Hepatocyte (in vitro differentiated cells): ENCODE results near the gene GRK2. TPM values are rescaled to one million over a fixed set of nuclear protein-coding genes. Genes with fewer than 3 reads are reported as not detected.

Experiments
- DNase-seq: peaks from one replicate; pipeline ENCODE4 v3.0.0-alpha.2; 2016; ENCODE audit warnings: low spot score
- H2AFZ ChIP-seq: fragments of 200-600 bp; sonication (generic); 2 replicates; pipeline ENCODE4 v1.6.0; 2016; ENCODE audit warnings: antibody characterized with exemption, mild to moderate bottlenecking
- H3K27ac ChIP-seq: fragments of 200-600 bp; sonication (generic); 2 replicates; pipeline ENCODE4 v1.5.1; 2016; ENCODE audit warnings: mild to moderate bottlenecking
- H3K27me3 ChIP-seq: fragments of 200-600 bp; sonication (generic); 2 replicates; pipeline ENCODE4 v1.6.1; 2016
- H3K36me3 ChIP-seq: fragments of 200-600 bp; sonication (generic); replicated peaks from 2 replicates; pipeline ENCODE4 v1.5.1; 2016; ENCODE audit warnings: low read depth; ENCODE audit not compliant: insufficient read depth
- H3K4me1 ChIP-seq: fragments of 200-600 bp; sonication (generic); 2 replicates; pipeline ENCODE4 v1.5.1; 2016; ENCODE audit warnings: mild to moderate bottlenecking, moderate library complexity; ENCODE audit not compliant: insufficient read depth
- H3K4me2 ChIP-seq: fragments of 200-600 bp; sonication (generic); 2 replicates; pipeline ENCODE4 v1.6.0; 2016
- H3K4me3 ChIP-seq: fragments of 200-600 bp; sonication (generic); 2 replicates; pipeline ENCODE4 v1.5.1; 2016; ENCODE audit warnings: mild to moderate bottlenecking
- H3K79me2 ChIP-seq: fragments of 200-600 bp; sonication (generic); 2 replicates; pipeline ENCODE4 v1.6.0; 2017; ENCODE audit warnings: mild to moderate bottlenecking
- H3K9me2 ChIP-seq: fragments of 200-600 bp; sonication (generic); replicated peaks from 2 replicates; pipeline ENCODE4 v1.6.0; 2017; ENCODE audit warnings: mild to moderate bottlenecking; ENCODE audit not compliant: insufficient read depth
- H3K9me3 ChIP-seq: fragments of 200-600 bp; sonication (generic); 2 replicates; pipeline ENCODE4 v1.5.1; 2016; ENCODE audit warnings: low read depth, mild to moderate bottlenecking
- H4K20me1 ChIP-seq: fragments of 200-600 bp; sonication (generic); 2 replicates; pipeline ENCODE4 v1.6.0; 2016; ENCODE audit warnings: mild to moderate bottlenecking; ENCODE audit not compliant: insufficient read depth, poor library complexity, severe bottlenecking
- EZH2 ChIP-seq: fragments of 200-600 bp; sonication (generic); IDR thresholded peaks from 2 replicates; pipeline ENCODE4 v1.6.1; 2016; ENCODE audit warnings: antibody characterized with exemption, mild to moderate bottlenecking, borderline replicate concordance
- EZH2phosphoT487 ChIP-seq: fragments of 200-600 bp; sonication (generic); IDR thresholded peaks from one replicate; pipeline ENCODE4 v1.6.1; 2018; ENCODE audit warnings: antibody characterized with exemption, mild to moderate bottlenecking, low read depth, moderate library complexity; ENCODE audit not compliant: unreplicated experiment, severe bottlenecking
- WGBS: methylation state at CpG from one replicate; pipeline ENCODE4 v1.1.6; 2016; ENCODE audit warnings: low lambda C conversion rate; ENCODE audit errors: missing lambda C conversion rate; 5-methylcytosine and 5-hydroxymethylcytosine counted together
- polyA plus RNA-seq: library from polyadenylated mRNA; unstranded; fragments of >200 nt; fragmentation: Nextera tagmentation; extraction: Ambion mirVana; gene quantifications from 2 replicates; pipeline ENCODE4 v1.2.1, GENCODE V29; 2016
- total RNA-seq: library from RNA; depleted of rRNA; stranded (reverse); fragments of >200 nt; gene quantifications from 2 replicates; pipeline ENCODE4 v1.2.3, GENCODE V29; 2014
- TF ChIP-seq, protein P1 (sequence below): fragments of 200-600 bp; sonication (generic); IDR thresholded peaks from 2 replicates; pipeline ENCODE4 v1.5.1; 2016; ENCODE audit warnings: antibody characterized with exemption, mild to moderate bottlenecking; ENCODE audit not compliant: poor library complexity

The GRK2 gene
- total and polyA plus RNA-seq, 2 experiments from 2014 or later = 41.4 to 59.6 TPM

DNA sequence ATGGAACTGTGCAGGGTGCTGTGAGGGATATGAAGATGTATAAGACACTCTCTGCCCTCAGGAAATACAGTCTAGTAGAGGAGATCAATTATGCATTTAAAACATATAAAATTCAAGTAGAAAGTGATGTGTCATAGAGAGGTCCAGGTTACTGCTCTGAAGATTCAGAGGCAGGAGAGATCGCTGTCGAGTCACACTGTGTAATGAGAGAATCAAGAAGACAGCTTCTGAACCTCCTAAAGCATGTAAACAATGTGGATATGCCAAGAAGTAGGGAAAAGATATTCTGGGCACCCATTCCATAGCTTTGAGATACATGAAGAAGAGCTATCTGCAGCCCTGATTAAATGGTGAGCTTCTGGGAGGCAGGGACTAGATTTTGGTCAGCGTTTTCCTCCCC is 53.7 kb downstream of the GRK2 start:
- Histone ChIP-seq H3K9me2 (no peaks in the 10 kb centered on the region), H2AFZ (no peak overlapping the region), H3K4me1 (peaks cover 3% of the 10 kb centered on the region), H4K20me1 (no peaks in the 10 kb centered on the region), H3K36me3 (no peaks in the 10 kb centered on the region), H3K4me3 (no peak overlapping the region), H3K4me2 (no peak overlapping the region), H3K79me2 (peaks cover 15% of the 10 kb centered on the region), H3K27ac (no peak overlapping the region), H3K27me3 (no peaks in the 10 kb centered on the region), H3K9me3 (no peaks in the 10 kb centered on the region)
- WGBS = 87% methylated on average over 3 of the region's 3 CpGs
- TF ChIP-seq EZH2 = no peak
- no peak for TF ChIP-seq EZH2phosphoT487
- TF ChIP-seq, protein P1, sequence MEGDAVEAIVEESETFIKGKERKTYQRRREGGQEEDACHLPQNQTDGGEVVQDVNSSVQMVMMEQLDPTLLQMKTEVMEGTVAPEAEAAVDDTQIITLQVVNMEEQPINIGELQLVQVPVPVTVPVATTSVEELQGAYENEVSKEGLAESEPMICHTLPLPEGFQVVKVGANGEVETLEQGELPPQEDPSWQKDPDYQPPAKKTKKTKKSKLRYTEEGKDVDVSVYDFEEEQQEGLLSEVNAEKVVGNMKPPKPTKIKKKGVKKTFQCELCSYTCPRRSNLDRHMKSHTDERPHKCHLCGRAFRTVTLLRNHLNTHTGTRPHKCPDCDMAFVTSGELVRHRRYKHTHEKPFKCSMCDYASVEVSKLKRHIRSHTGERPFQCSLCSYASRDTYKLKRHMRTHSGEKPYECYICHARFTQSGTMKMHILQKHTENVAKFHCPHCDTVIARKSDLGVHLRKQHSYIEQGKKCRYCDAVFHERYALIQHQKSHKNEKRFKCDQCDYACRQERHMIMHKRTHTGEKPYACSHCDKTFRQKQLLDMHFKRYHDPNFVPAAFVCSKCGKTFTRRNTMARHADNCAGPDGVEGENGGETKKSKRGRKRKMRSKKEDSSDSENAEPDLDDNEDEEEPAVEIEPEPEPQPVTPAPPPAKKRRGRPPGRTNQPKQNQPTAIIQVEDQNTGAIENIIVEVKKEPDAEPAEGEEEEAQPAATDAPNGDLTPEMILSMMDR = no peak
- DNase-seq = no peak

DNA sequence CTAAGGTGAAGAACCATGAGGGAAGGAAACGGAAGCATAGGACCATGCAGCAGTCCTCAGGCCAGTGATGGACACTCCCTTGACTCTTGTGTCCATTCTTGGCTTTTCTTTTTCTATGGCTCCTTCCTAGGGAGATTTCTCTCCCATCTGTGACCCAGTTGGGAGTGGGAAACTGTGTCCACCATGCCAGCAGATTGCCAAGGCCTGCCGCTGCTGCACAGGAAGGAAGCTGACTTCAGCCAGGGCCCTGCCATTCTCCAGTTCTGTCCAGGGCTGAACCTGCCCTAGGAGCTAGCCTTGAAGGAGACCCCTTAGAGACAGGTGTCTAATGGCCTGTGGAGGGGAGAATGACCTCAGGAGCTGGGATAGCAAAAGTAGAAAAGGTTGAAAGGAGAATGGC is 54.4 kb downstream of the GRK2 start:
- TF ChIP-seq EZH2 (no peak), EZH2phosphoT487 (no peak)
- TF ChIP-seq, protein P1 = no peak
- Histone ChIP-seq H3K27me3 (no peaks in the 10 kb centered on the region), H3K79me2 (peaks cover 15% of the 10 kb centered on the region), H3K4me3 (no peak overlapping the region), H3K9me2 (no peaks in the 10 kb centered on the region), H3K36me3 (no peaks in the 10 kb centered on the region), H3K4me1 (peaks cover 3% of the 10 kb centered on the region), H3K27ac (no peak overlapping the region), H3K9me3 (no peaks in the 10 kb centered on the region), H2AFZ (no peak overlapping the region), H3K4me2 (no peak overlapping the region), H4K20me1 (no peaks in the 10 kb centered on the region)
- no peak for DNase-seq
- 100% methylated on average over 2 of the region's 2 CpGs for WGBS

DNA sequence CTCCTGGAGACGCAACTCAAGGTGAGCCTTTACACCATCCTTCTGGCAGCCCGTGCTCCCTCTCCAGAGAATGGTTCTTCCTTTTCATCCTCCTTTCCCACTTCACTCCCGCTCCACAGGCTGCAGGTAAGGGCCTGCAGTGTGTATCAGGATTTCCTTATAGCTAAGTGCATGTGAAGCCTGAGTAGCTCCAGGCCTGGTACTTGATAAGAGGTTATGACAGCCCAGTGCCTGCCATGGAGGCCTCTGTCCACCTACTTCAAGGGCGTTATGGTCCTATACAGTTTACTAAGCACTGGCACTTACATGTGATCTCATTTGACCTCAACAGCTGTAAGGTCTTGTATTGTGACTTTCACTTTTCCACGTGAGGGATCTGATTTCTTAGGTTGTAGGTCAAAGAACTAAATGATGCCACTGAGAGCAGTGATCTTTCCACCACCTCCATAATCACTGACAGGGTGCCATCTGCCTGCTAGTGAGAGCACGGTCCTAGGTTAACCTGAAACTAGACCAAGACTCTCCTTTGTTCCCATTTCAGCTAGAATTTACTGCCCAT is 55.1 kb downstream of the GRK2 start:
- Histone ChIP-seq H3K79me2 (peaks cover 15% of the 10 kb centered on the region), H4K20me1 (no peaks in the 10 kb centered on the region), H3K36me3 (no peaks in the 10 kb centered on the region), H3K4me3 (no peak overlapping the region), H3K27ac (no peak overlapping the region), H3K9me3 (no peaks in the 10 kb centered on the region), H3K4me1 (peaks cover 2% of the 10 kb centered on the region), H3K27me3 (no peaks in the 10 kb centered on the region), H3K4me2 (no peak overlapping the region), H3K9me2 (no peaks in the 10 kb centered on the region), H2AFZ (no peak overlapping the region)
- no peak for TF ChIP-seq EZH2phosphoT487
- DNase-seq = no peak
- 86% methylated on average over 6 of the region's 6 CpGs for WGBS

DNA sequence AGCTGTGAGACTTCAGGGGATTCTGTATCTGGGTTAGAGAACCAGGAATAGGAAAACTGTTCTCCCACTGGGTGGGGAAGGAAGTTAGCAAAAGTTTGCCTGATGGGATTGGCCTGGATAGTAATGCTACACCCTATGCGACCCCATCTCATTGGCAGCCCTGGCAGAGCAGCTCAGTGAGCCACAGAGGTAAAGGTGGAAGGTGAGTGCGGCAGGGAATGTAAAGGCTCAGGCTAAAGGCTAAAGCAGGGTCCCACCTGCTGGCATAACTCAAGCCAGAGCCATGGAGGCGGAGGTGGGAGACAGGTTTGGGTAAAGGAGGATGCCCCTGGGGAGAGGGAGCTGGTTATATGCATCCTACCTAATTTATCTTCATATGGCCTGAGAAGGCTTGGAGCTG is 55.8 kb downstream of the GRK2 start:
- Histone ChIP-seq H3K4me1 (no peaks in the 10 kb centered on the region), H4K20me1 (no peaks in the 10 kb centered on the region), H3K9me2 (no peaks in the 10 kb centered on the region), H3K4me2 (no peak overlapping the region), H2AFZ (no peak overlapping the region), H3K27ac (no peak overlapping the region), H3K4me3 (no peak overlapping the region), H3K27me3 (no peaks in the 10 kb centered on the region), H3K79me2 (peaks cover 15% of the 10 kb centered on the region), H3K36me3 (no peaks in the 10 kb centered on the region), H3K9me3 (no peaks in the 10 kb centered on the region)
- no peak for DNase-seq
- TF ChIP-seq EZH2phosphoT487 = no peak
- no peak for TF ChIP-seq EZH2
- TF ChIP-seq, protein P1 = no peak
- WGBS = 93% methylated on average over 3 of the region's 3 CpGs
